DMS53 treated with DMSO at 0.1 percent for 48 hours (cell line): Measurements from ENCODE around the gene EFHC2.

Experiments used
- DNase-seq: peaks from one replicate; lab custom pipeline; 2025; ENCODE audit not compliant: unreplicated experiment; lab: John Stamatoyannopoulos, UW

Gene EFHC2, protein sequence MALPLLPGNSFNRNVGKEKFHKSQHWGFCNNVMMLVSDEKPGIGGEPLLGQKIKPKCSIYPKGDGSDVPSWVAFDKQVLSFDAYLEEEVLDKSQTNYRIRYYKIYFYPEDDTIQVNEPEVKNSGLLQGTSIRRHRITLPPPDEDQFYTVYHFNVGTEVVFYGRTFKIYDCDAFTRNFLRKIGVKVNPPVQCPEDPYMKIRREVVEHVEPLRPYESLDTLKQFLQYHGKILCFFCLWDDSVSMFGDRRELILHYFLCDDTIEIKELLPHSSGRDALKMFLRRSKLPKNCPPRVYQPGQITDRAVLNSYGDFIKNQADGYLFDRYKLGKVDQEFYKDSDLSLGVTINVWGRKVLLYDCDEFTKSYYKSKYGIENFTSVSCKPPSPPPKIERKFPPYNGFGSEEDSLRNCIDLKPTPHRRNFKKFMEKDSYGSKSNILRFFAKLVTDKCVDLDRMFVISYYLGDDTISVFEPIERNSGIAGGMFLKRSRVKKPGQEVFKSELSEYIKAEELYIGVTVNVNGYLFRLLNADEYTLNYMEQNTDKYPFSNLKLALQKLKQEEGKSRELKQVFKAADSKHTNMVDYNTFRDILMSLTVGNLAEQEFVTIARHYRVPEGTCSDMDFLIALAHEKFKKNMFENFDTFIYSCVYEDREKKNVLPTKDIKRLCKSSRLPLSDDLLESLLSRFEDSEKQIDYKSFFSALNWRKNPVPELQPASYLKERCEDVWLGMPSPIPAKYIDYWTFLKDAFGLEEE

GRCh38 chrX:44343412-44344141 lies at the start of gene EFHC2:
Gene EFHC2 (minus strand): TSS chrX:44343672. CDS start chrX:44343588, 84 bp downstream.
- no peak for DNase-seq

DNA sequence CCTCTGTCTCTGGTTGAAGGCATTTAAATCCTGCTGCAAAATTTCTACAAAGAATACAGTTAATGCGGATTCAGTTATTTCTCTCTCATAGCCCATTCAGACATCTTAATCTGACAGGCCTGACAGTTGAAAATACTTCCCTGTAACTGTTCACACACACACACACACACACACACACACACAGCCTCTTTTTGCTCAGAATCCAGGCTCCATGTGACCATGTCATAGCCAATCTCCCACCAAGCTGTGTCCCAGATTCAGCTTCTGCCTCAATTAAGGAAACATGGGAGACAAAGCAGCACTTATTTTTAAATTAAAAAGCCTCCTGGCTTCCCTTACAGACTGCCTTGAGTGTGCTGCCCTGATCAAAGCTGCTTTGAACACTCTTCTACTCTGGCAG lies 49.3 kb upstream of the EFHC2 start:
- DNase-seq: no peak

- DNase-seq: no peak
These were observed 41.3 kb upstream of the EFHC2 start for GRCh38 chrX:44384688-44385338.

DNA sequence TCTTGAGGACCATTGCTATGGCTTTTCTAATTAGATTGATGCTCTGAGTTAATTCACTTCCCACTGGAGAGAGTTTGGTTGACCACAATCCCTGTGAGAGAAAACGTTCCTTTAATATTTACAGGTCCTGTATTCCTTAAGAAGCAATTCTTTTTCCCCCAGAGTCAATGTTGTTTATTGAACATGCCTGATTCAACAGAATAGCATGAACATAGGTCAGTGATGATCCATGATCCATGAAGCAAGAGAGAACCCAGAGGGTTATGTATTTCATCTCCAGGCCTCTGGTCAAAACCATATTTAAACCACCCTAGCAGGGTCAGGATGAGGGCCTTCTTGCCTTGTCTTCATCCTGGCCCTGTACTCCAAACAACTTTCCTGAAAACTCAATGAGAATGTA lies 39.4 kb upstream of the EFHC2 start:
- DNase-seq: no peak

GRCh38 chrX:44352758-44353157 lies 9.3 kb upstream of the EFHC2 start:
- DNase-seq: no peak

GRCh38 chrX:44349561-44349960 lies 6.1 kb upstream of the EFHC2 start:
- DNase-seq: no peak

DNA sequence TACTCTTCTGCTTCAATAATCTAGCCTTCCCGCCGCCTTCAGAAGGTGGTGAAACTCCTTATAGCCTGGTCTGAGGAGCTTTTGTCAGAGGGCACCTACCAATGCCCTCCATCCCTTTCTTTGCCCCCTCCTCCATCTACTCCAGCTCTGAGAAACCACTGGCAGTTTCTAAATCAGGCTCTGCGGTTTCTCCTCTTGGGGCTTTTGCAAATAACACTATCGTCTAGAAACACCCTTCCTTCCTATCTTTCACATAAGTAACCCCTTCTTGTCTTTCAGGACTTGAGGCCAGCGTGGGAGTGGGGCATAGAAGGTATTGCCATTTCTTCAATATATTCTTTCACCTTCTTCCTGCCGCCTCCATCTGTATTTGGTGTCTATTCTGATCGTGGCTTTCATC lies 1.2 kb upstream of the EFHC2 start:
- DNase-seq: no peak

DNA sequence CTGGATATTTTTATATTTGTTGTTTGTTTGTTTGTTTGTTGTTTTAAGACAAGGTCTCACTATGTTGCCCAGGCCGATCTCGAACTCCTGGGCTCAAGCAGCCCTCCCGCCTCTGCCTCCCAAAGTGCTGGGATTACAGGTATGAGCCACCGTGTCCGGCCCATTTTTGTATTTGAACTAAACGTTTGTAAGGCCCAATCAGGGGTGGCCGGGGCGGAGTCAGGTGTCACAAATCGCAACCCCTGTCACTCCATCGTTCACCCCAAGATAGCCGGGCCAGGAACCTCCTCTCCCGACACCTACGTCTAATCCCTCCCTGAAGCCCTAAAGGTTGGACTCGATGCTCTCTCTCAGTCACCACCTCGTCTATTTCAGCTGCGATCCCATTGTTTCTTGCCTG lies 722 bp upstream of the EFHC2 start:
- DNase-seq: no peak

DNA sequence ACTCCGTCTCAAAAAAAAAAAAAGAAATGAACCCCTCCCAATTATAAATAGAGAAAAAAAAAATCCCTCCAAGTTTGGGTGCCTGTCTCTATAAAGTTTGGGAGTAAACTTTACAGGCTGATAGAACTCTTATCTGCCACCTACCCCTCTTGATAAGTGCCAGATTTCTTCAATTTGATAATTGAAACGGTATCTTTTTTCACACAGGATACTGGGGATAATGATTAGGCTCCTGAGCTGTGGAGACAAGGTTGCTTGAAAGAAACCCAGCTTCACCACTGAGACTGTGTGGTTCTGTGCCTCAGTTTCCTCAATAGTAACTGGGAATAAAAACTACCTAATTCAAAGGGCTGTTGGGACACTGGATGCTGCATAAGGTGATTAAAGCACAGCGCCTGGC lies 606 bp downstream of the EFHC2 start:
- no peak for DNase-seq

GRCh38 chrX:44338361-44338760 lies 5.1 kb downstream of the EFHC2 start:
- no peak for DNase-seq

GRCh38 chrX:44332437-44332836 lies 11.0 kb downstream of the EFHC2 start:
- DNase-seq: no peak

DNA sequence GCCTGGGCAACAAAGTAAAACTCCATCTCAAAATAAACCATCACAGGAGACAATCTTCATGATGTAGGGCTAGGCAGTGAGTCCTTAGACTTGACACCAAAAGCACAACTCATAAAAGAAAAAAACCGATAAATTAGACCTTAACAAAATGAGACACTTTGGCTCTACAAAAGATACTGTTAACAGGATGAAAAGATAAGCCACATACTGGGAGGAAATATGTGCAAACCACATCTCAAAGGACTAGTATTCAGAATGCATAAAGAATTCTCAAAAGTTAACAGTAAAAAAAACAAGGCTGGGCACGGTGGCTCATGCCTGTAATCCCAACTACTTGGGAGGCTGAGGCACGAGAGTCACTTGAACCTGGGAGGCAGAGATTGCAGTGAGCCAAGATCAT lies 13.2 kb downstream of the EFHC2 start:
- no peak for DNase-seq

DNA sequence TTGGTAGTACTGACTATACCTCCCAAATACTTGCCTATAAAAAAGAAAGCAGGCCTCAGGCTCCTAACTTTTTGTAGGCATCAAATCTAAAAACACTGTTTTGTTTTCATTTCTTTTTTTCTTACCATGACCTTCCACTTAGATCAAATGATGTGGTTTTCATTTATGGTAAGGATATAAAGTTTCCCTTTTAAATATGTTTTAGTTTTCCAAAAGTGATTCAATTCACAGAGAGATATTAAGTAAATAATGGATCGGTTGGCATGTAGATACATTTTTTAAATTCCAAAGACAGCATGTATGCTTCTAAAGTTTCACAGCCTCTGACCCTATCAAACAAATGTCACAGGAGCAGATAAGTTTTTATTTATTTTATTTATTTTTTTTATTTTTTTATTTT lies 23.9 kb downstream of the EFHC2 start:
- DNase-seq: no peak

DNA sequence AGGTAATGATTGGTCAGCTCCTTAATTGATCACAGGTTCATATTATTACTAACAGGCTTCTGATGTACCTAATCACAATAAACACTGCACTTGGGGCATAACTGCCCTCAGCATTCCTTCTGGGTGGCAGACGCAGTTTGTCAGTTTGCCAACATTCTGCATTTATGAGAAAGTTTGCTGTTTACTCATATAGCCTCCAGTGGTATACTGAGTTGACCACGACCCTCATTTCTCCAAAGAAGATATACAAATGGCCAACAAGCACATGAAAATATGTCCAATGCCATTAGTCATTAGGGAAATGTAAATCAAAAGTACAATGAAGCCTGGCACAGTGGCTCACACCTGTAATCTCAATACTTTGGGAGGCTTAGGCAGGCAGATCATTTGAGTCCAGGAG lies 26.3 kb downstream of the EFHC2 start:
- no peak for DNase-seq

- DNase-seq: no peak
These were observed 28.7 kb downstream of the EFHC2 start for GRCh38 chrX:44314808-44315207.

DNA sequence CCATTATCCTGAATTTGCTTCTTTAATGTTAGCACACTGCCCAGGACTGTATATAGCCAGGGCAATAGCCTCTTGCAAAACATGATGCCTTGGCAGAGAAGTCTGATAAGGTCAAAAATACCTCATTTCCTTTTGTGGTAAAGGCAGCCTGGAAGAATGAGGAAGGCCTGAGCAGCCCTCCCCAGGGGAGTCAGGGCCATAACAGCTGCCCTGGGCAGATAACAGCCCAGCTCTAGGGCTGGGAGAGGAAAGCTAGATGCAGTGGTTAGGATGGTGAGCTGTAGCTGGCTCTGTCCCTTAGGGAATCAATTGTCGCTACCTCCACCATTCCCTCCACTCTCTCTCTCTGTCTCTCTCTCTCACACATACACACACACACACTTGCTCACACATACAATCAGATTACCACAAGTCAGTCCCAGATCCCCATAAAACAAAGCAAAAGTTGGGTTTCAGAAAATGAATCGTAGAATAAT lies 29.2 kb downstream of the EFHC2 start:
- DNase-seq: no peak

GRCh38 chrX:44312421-44312820 lies 31.1 kb downstream of the EFHC2 start:
- DNase-seq: no peak

GRCh38 chrX:44310227-44310626 lies 33.2 kb downstream of the EFHC2 start:
- DNase-seq: no peak

- no peak for DNase-seq
These were observed 34.6 kb downstream of the EFHC2 start for GRCh38 chrX:44308869-44309268.

GRCh38 chrX:44306356-44306755 lies 37.1 kb downstream of the EFHC2 start:
- no peak for DNase-seq

DNA sequence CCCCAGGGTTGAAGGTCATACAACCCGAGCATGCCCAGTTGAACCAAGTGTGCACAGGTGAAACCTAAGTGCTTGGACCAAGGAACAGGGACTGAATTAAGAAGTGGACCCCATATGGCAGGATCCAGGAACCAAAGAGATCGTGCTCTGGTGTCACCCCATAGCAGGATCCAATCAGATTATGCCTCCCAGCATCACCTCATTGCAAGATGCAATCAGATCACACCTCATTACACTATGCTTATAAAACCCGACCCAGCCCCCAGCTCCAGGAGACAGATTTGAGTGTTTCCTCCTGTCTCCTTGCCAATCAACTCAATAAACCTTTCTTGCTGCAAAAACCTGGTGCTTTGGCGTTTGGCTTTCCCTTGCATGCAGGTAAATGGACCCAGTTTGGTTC lies 37.6 kb downstream of the EFHC2 start:
- DNase-seq: no peak
